ENCODE data around the gene JAZF1.

JAZF1 gene

GRCh38 chr7:28136420-28136819 is 44.2 kb downstream of the JAZF1 start:
- DNase-seq (ENCODE audit: low read depth) = no peak

DNA sequence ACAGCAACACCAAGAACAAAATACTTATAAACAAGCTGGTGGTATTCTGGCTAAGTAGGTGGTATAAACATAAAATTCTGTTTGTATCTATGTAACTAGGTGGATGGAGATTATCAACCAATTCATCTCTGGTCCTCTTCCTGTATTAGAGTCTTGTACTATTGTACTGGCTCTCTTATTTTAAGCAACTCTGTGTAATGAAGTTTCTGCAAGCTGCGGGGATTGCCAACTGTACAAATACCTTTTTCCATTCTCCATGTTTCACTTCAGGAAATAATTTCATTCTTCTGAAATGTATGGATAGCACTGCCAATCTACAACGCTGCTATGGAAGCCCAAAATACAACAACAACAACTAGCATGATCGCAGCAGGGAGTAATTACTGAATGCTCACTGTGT is 44.8 kb downstream of the JAZF1 start:
- no peak for DNase-seq (ENCODE audit: low read depth)

DNA sequence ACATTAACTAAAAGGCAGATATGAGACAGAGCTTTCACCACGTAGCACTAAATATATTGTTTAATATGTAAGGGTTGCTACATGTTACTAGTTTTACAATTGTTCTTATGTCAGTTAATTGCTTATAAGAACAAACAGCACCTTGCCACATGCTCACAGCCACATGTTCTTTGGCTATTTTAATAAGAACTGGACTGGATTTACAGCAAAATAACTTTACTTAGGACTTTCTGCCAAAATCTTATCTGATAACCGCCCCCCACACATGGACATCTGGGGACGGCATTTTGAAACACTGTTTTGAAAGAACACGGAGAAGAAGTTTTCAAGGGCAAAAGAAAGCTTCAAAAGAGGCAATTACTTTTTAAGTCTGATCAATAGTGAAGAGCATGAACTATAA is 45.3 kb downstream of the JAZF1 start:
- DNase-seq (ENCODE audit: low read depth) = no peak

- no peak for DNase-seq (ENCODE audit: low read depth)
Measured at GRCh38 chr7:28133872-28134271, 46.7 kb downstream of the JAZF1 start.

DNA sequence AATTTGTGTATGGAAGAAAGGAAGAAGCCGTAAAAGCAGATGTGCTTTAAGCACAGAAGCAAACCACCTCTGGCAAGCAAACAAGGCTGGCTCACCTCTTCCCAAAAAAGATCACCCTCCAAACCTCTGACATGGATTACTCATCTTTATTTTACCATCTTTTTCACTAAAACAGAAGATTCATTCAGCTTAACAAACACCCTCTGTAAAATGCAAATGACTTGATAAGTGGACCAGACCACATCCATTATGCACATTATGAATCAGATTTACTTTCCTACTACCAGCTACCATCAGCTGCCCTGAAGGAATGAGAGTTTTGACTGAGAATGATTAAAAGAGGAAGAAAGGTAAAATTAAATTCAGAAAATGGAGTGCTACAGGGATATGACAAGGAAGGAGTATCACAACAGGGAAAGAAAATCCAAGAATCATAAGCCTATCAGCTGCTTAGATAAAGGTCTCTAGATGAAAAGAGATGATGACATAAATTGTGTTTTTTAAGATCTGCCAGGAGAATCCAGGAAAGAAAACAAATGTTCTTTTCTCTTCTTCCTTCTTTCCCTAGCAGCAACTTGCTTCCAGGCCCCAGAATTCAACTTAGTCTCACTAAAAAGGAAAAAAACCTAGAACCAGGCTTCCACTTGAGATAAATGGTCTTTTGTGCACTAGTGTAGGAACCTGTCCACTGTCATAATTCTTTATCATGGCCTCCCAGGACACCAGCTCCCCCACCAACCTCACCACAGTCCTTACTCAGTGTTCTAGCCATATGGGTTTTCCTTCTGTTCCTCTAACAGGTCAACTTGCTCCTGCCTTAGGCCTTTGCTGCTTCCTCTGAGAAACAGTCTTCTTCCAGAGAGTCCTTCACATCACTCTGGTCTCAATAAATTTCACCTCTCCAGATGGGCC is 47.4 kb downstream of the JAZF1 start:
- DNase-seq (ENCODE audit: low read depth) = no peak

DNA sequence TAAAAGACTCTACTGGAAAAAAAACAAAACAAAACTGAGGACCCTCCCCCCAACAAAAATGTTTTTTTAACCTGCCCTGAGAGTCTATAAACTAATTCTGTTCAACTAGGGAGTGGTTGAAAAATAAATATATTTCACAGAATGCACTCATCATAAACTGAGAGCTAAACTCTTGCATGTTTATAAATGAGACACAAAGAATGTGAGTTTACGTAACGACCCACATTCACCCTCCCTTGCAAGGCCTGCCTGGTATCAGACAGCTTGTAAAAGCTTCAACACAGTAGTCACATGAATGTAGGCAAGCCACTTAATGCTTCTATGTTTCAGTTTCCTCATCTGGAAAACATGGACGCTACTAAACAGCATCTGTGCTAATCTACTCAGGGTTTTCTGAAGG is 50.3 kb downstream of the JAZF1 start:
- no peak for DNase-seq (ENCODE audit: low read depth)

- DNase-seq (ENCODE audit: low read depth) = no peak
Measured at GRCh38 chr7:28128608-28129007, 52.0 kb downstream of the JAZF1 start.

DNA sequence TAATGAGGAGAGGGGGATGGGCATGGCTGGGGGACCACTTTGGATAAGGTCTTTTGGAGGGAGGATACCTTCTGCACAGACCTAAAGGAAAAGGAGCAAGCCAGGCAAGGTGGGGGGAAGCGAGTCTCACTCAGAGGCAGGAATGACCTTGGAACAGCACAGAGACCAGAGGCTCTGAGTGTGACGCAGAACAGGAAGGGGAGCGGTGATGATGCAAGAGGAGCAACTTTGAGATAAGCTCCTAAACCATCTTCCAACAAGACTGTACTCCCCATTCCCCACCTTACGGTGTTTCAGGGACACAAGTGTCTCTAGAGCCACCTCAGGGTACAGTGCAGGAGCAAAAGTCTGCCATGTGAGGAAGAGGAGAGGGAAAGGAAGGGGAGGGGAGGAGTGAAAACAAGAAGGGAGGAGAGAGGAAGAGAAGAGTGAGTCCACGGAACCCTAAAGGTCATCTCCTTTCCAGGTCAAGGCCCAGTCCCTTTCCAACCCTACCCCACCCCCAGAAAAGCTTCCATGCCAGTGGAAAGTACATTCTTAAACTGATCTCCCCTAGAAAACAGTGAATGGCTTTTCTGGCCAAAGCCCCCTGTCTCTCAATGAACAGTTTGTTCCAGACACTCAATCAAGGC is 54.1 kb downstream of the JAZF1 start:
- DNase-seq (ENCODE audit: low read depth) = no peak

- DNase-seq (ENCODE audit: low read depth) = no peak
Measured at GRCh38 chr7:28125431-28126409, 54.9 kb downstream of the JAZF1 start.

- DNase-seq (ENCODE audit: low read depth) = no peak
Measured at GRCh38 chr7:28124413-28124812, 56.2 kb downstream of the JAZF1 start.

- no peak for DNase-seq (ENCODE audit: low read depth)
Measured at GRCh38 chr7:28123752-28124151, 56.8 kb downstream of the JAZF1 start.

- DNase-seq (ENCODE audit: low read depth) = no peak
Measured at GRCh38 chr7:28121496-28121895, 59.1 kb downstream of the JAZF1 start.

- DNase-seq (ENCODE audit: low read depth) = no peak
Measured at GRCh38 chr7:28116041-28116440, 64.6 kb downstream of the JAZF1 start.

- DNase-seq (ENCODE audit: low read depth) = no peak
Measured at GRCh38 chr7:28115261-28115660, 65.3 kb downstream of the JAZF1 start.

- DNase-seq (ENCODE audit: low read depth) = no peak
Measured at GRCh38 chr7:28114056-28114455, 66.5 kb downstream of the JAZF1 start.

DNA sequence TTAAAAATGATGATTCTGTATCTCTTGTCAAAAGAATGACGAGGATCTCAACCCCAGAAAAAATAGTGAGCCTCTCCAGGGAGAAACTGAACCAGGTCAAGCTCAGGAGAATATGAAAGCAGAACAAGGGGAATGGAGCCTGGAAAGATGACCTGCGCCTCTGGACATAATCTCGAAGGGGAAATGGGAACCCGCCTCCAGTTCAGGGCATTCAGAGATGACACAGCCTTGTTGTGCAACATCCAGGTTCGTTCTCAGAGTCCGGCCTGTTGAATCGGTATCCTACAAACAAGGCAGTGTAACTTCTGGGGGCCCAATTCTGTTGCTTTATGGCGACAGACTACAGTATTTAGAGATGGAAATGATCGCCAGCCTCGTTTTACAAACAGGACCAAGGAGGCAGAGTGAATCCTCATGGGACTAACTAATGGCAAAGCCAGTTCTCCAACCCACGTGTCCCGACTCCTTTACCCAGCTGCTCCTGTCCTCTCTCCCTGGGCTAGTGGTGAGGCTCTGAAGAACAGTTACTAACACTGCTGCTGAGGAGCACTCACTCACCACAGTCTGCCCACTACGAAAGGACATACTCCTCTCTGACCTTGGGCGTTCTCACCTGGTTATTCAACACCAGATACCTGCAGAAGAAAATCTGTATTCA is 67.6 kb downstream of the JAZF1 start:
- no peak for DNase-seq (ENCODE audit: low read depth)

DNA sequence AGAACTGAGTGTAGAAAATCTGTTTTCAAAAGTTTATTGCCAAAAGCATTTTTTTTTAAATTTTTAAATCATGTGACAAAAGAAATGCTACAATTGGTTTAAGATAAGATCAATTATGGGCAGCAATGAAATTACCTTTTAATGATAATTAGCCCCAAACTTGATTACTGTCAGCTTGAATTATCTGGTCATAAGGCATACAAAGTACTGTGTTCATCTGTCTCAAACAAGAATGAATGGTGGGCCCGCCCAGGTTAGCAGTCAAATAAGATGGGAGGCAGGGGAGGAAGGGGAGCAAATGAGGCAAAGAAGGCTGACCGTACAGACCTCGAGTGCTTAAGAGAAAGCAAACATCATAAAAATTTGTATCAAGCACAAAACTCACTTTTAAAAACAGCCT is 68.1 kb downstream of the JAZF1 start:
- no peak for DNase-seq (ENCODE audit: low read depth)

DNA sequence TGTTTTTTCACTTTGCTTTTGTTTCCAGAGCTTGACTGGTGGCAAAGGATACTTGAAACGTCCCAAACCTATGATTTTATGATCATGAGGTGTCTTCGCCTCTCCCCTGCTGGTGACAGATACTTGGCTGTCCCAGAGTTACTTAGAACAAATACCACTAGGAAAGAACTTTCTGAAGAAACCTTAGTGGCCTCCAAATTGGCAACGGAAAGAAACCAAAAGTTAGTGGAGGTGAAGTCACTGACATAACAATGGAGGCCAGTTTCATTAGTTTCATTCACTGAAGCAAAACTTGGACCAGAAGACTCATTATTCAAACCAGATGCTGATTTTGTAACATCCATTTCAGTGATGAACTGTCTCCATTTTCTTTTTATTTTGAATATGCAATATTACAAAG is 68.6 kb downstream of the JAZF1 start:
- no peak for DNase-seq (ENCODE audit: low read depth)

DNA sequence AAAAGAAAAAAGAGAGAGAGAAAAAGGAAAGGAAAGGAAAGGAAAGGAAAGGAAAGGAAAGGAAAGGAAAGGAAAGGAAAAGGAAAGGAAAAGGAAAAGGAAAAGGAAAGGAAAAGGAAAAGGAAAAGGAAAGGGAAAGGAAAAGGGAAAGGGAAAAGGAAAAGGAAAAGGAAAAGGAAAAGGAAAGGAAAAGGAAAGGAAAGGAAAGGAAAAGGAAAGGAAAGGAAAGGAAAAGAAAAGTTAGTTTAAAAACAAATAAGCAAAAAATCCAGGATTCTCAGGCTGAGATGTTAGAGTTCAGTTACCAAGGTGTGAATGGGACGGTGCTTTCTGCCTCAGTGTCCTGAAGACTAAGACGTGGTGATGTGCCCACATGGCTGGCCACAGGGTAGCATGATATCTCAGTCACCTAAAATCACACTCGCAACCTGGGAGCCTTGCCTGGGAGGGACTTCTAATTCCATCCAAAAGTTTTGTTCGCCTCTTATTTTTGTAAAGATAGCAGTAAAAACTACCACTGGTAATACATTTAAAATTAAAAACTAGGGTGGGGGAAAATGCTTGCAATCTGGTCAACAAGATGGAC is 70.1 kb downstream of the JAZF1 start:
- DNase-seq (ENCODE audit: low read depth) = no peak

DNA sequence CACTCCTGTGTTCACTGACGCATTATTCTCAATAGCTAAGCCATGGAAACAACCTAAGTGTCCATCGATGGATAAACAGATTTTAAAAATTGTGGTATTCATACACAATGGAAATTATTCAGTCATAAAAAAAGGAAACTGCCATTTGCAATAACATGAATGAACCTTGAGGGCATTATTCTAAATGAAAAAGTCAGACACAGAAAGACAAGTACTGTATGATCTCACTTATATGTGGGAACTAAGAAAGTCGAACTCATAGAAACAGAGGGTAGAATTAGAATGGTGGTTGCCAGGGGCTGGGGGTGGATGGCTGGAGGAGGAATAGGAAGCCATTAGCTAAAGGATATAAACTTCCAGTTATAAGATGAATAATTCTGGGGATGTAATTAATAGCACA is 71.8 kb downstream of the JAZF1 start:
- no peak for DNase-seq (ENCODE audit: low read depth)

DNA sequence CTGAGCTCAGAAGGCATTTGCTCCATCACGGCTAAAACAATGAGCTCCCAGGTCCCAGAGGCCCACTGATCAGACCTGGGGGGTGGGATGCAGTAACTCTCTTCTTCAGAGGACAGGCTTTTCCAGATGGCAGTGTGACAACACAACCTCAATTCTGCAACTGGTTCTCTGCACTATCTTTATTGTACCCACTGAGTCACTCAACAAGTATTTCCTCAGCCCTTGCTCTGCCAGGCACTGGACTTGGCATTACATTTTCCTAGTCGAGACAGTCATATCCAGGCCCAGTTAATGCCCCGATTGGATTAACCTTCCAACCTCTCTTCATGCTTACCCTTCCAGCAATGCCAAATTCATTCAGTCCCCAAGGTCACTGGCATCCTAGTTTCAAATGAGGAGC is 72.6 kb downstream of the JAZF1 start:
- peak; percentile 47 for DNase-seq (ENCODE audit: low read depth)
